NCI-H2107 treated with DMSO at 0.1 percent for 48 hours (cell line): ENCODE measurements around the gene ZNF335.
"Not testable (repeated sequence)": the region's sequence is repeated elsewhere in the genome, so short reads cannot be mapped to it uniquely, and the experiment has no call there.

Experiments used
- DNase-seq: peaks from one replicate; lab custom pipeline; 2025; ENCODE audit not compliant: unreplicated experiment; lab: John Stamatoyannopoulos, UW

ZNF335 gene

GRCh38 chr20:46001498-46001897, 29.5 kb upstream of the ZNF335 start:
- no peak for DNase-seq

- no peak for DNase-seq
Observed at GRCh38 chr20:46000262-46000996, 28.4 kb upstream of the ZNF335 start.

DNA sequence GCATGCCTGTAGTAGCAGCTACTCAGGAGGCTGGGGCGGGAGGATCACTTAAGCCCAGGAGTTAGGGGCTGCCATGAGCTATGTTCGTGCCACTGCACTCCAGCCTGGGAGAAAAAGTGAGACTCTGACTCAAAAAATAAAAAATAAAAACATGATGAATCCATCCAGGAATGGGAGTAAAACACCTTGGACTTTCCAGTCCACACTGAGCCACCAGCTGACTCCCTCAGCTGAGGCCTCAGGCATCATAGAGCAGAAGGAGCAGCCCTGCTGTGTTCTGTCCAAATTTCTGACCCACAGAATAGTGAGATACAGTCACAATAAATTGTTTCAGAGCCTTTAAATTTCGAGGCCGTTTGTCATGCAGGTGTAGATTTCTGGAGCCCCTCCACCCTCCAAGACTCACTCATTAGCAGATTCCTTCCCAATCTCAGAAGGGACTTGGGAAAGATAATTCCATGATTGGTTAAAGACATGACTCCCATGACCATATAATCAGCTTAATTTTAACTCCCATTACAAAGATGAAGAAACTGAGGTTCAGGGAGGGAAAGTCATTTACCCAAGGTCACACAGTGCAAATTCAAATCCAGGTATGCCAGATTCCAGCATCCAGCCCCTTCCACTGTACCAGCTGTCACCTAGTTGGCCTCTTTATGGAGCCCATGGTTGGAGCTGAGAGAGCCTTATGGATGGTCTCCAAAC, 27.7 kb upstream of the ZNF335 start:
- DNase-seq = no peak

DNA sequence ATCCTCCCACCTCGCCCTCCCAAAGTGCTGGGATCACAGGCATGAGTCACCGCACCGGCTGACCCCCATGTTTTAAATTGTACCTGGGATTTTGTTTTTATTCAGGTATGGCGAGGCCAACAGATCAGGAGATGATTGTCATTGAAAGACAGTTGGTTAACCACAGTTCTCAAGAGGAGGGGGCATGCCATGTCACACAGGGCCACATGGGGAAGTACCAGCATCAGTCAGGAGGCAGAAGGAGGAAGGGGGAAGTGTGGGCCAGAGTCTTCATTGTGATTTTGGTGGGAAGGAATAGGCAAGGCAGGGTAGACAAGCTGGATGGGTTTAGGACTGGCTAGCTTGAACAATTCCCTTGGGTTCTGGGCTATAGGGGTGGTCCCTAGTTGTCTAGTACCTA, 26.8 kb upstream of the ZNF335 start:
- DNase-seq = no peak

- DNase-seq = no peak
Observed at GRCh38 chr20:45998337-45998736, 26.3 kb upstream of the ZNF335 start.

- DNase-seq = no peak
Observed at GRCh38 chr20:45997187-45997586, 25.2 kb upstream of the ZNF335 start.

DNA sequence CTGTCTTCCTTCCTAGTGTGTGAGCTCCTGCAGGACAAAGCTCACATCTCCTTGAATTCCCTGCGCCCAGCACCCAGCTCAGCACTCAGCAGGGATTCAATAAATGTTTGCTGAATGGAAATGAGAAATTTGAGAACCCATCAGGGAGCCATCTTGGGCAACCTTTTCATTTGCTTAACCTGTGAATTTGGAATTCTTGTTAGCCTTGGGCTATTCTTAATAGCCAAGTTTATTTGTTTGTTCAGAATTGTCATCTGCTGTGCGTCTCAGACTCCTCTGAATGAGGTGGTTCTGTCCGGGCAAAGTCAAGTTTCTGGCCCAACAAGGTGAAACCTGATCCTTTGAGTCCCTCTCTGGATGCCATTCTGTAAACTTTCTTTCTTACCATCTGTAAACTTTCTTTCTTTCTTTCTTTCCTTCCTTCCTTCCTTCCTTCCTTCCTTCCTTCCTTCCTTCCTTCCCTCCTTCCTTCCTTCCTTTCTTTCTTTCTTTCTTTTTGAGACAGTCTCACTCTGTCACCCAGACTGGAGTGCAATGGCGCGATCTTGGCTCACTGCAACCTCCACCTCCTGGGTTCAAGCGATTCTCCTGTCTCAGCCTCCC, 23.6 kb upstream of the ZNF335 start:
- peak; percentile 31 for DNase-seq

DNA sequence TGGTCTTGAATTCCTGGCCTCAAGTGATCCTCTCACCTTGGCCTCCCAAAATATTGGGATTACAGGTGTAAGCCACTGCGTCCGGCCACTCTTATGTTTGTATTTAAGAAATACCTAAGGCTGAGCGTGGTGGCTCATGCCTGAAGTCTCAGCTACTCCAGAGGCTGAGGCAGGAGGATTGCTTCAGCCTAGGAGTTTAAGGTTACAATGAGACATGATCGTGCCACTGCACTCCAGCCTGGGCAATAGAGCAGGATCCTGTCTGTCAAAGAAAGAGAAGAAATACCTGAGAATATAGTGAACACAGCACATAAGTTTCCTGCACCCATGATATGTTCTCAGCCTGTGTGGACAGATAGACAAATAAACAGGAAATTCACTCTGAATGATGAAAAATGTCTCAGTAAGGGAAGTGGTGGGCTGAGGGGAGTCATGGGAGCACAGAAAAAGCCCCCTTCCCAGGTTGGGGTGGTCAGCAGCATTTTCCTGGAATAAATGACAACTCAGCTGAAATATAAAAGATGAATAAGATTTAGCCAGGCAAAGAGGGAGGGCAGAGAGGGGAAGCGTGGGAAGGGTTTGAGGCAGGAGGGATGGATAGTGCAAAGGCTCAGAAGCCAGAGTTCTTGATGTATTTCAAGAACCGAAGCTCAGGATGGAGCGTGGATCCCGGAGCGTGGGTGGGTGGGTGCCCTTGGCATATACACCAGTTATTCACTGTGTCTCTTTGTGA, 22.9 kb upstream of the ZNF335 start:
- DNase-seq = no peak

- peak; percentile 30 for DNase-seq
Observed at GRCh38 chr20:45993197-45993951, 21.4 kb upstream of the ZNF335 start.

DNA sequence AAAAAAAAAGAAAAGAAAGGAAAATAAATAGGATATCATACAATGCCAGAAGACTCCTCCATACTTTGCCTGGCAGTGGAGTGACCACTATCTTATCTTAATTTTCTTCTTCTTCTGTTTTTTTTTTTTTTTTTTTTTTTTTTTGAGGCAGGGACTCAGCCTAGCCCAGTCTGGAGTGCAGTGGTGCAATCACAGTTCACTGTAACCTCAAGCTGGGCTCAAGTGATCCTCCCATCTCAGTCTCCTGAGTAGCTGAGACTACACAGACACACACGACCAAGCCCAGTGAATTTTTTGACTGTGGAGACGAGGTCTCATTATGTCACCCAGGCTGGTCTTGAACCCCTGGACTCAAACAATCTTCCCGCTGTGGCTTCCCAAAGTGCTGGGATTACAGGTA, 19.6 kb upstream of the ZNF335 start:
- DNase-seq = no peak

DNA sequence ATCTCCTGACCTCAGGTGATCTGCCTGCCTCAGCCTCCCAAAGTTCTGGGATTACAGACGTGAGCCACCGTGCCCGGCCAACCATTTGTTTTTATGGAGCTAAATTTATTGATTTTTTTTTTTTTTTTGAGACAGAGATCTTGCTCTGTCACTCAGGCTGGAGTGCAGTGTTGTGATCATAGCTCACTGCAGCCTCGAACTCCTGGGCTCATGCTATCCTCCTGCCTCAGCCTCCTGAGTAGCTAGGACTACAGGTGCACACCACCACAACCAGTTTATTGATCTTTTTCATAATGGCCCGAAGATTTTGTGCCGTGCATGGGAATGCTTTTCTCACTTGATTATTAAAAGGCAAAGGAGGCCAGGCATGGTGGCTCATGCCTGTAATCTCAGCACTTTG, 16.8 kb upstream of the ZNF335 start:
- not testable (repeated sequence) for DNase-seq

- DNase-seq = no peak
Observed at GRCh38 chr20:45987108-45987780, 15.2 kb upstream of the ZNF335 start.

DNA sequence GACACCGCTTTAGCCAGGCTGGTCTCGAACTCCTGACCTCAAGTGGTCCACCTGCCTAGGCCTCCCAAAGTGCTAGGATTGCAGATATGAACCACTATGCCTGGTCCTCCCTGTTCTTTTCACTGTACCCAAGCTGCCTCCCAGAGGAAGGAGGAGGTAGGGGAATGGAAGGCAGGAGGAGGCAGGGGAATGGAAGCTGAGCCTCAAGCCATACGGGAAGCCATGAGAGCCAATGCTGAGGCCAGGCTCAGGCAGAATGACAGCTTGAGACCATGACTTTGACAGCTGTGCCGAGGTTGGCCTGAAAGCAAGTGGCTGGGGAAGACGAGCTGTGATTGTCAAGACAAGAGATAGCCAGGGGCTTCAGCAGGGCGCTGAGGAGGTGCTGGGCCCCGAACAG, 13.6 kb upstream of the ZNF335 start:
- DNase-seq = no peak

DNA sequence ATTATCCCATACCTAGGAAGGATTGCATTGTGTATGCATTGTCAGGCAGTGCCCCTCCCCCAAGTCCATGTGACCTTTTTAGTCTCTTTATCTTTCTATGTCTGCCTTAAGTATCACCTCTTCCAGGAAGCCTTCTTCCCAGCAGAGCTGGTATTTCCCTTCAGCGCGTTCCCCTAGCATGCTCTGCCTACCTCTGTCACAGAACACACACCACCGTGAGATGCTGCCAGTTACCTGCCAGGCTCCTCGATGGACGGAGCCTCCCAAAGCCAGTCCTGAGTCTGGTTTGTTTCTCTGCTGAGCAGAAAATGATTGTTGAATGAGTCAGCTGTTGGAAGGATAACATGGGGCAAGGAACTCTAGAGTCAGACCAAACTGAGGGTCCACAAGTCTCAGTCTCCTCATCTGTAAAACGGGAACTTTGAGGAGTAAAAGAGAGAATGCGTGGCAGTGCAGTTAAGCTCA, 11.3 kb upstream of the ZNF335 start:
- DNase-seq = no peak

- DNase-seq = no peak
Observed at GRCh38 chr20:45981261-45981660, 9.3 kb upstream of the ZNF335 start.

GRCh38 chr20:45976086-45976485, 4.1 kb upstream of the ZNF335 start:
- DNase-seq = no peak

DNA sequence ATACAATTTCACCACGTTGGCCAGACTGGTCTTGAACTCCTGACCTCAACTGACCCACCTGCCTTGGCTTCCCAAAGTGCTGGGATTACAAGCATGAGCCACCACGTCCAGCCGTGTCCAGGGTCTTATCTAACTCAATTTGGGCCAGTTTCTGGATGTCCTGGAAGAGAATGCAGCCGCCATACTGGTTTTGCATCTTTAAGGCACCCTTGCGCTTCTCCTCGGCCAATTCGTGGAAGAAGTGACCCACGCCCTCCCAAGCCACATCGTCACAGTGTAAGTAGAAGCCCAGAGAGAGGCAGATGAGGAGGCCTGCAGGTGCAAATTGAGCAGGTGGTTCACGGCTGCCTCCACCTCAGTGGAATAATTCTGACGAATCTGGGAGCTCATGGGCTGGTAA, 3.7 kb upstream of the ZNF335 start:
- no peak for DNase-seq

DNA sequence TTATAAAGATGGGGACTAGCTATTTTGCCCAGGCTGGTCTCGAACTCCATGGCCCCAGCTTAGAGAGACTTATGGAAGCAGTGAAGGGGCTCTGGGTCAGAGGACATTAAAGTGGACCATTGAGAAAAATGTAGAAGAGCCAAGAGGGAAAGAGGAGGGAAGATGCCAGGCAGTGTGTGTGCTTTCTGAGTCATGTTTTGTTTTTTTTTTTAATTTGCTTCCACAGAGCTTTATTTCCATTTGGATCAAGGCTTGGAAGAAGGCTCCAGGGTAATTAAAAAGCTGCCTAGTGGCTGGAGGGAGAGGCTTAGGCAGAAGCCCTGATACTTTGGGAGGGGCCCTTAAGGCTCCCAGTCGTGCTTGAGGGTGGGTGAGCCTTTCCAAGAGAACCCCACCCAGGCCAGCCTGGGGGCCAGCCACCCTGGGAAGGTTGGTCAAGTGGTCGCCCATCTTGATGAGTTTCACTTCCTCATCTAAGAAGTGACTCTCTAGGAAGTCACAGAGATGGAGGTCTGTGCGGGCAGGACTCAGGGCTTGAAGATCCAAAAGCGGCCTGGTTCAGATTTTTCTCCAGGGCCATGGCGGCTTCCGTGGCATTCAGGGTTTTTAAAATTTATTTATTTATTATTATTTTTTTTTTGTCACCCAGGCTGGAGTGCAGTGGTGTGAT, 3.0 kb upstream of the ZNF335 start:
- no peak for DNase-seq

- no peak for DNase-seq
Observed at GRCh38 chr20:45972500-45973183, 639 bp upstream of the ZNF335 start.
